SK-N-MC (cell line): ENCODE results near the gene FLT3LG.
A peak's percentile ranks its signal among the peaks of the same experiment; 100 is the strongest.

ENCODE experiments used
- EZH2 ChIP-seq: fragments of 200-600 bp; sonication (generic); IDR thresholded peaks from one replicate; pipeline ENCODE4 v1.6.1; 2017; ENCODE audit warnings: antibody characterized with exemption
- FOXP2 ChIP-seq: optimal IDR thresholded peaks from 2 replicates; pipeline ENCODE3; 2011; ENCODE audit warnings: mild to moderate bottlenecking, moderate library complexity; ENCODE audit not compliant: insufficient read depth; ENCODE audit errors: extremely low read length, control extremely low read depth
- POLR2AphosphoS5 ChIP-seq: IDR thresholded peaks from 2 replicates; pipeline ENCODE4 v1.6.1; 2012; ENCODE audit warnings: mild to moderate bottlenecking, low read depth, low read length, borderline replicate concordance

DNA sequence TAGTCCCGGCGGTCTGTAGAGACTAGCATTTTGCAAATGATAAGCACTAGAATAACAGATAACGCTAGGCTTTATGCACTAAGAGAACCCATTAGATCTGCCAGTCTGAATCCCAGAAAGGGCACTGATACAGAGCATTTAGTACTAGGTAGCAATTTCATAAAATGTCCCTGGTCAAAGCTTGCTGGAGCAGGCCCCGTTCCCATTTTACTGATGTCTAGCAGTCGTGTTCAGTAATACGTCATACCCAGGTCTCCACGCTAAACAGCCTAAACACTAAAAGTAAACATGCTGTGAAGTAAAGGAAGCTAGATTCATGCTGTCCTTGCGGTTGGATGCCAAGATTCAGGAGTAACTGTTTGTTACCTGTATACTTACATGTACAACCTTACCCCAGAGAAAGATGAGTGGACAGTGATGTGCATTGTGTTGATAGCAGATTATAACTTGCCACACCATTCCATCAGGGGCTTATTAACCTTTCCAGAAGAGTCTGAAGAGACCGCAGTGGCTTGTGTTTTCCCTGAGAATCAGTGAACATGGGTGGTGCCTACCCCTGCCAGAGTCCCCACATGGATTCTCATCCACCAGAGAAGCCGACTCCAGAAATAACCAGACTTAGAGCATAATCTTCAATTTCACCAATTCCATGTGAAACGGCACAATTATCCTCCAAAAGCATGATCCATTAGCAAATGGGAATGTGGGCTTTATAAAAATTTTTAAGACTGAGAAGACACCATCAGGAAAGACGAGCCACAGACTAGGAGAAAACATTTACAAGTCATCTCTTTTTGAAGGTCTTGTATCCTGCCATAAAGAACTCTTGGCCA lies 18.8 kb downstream of the FLT3LG start:
- TF ChIP-seq POLR2AphosphoS5, result peak; percentile 74
- no peak for TF ChIP-seq FOXP2
- TF ChIP-seq EZH2, result no peak
